Measurements from ENCODE around the gene ZP4.

ZP4 gene, protein sequence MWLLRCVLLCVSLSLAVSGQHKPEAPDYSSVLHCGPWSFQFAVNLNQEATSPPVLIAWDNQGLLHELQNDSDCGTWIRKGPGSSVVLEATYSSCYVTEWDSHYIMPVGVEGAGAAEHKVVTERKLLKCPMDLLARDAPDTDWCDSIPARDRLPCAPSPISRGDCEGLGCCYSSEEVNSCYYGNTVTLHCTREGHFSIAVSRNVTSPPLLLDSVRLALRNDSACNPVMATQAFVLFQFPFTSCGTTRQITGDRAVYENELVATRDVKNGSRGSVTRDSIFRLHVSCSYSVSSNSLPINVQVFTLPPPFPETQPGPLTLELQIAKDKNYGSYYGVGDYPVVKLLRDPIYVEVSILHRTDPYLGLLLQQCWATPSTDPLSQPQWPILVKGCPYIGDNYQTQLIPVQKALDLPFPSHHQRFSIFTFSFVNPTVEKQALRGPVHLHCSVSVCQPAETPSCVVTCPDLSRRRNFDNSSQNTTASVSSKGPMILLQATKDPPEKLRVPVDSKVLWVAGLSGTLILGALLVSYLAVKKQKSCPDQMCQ

GRCh38 chr1:237890822-237891221 is at the start of gene ZP4:
ZP4 (minus strand) TSS chr1:237890922; CDS start chr1:237890635, 287 bp downstream.
- no peak for DNase-seq

- DNase-seq = no peak
These were observed 47.8 kb upstream of the ZP4 start for GRCh38 chr1:237938553-237938952.

DNA sequence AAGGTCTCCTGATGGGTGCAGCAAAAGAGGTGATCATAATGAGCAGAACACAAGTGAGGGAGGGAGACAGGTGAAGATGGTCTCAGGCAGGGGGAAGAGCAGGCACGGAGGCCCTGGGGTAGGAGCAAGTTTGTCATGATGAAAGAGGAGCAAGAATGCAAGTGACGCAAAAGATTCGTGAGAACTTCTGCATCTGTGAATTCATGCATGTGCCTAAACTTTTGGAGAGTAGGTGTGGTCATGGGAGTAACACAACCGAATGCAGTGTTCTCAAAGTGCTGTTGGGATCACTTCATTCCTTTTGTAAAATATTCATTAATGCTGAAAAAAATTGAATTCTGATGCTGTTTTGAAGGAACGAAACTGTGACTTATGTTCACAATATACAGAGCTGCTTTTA is 47.3 kb upstream of the ZP4 start:
- DNase-seq = no peak

DNA sequence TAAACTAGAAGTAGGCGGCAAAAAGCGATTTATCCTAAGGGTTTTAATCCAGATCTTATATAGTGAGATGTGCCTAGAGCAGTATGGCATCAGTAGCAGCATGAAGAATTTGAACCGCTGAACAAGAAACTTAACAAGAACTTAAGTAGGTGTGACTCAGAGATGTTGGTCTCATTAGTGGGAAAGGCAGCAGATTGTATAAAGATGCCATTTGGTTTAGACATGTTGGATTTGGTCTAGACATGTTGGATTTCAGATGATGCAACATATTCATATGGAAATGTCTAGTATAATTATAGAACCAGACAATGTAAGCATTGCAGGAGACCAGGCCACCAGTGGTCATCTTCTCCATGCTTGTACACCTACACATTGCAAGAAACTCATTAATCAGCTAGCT is 42.1 kb upstream of the ZP4 start:
- DNase-seq = no peak

GRCh38 chr1:237931581-237931980 is 40.9 kb upstream of the ZP4 start:
- DNase-seq = no peak

DNA sequence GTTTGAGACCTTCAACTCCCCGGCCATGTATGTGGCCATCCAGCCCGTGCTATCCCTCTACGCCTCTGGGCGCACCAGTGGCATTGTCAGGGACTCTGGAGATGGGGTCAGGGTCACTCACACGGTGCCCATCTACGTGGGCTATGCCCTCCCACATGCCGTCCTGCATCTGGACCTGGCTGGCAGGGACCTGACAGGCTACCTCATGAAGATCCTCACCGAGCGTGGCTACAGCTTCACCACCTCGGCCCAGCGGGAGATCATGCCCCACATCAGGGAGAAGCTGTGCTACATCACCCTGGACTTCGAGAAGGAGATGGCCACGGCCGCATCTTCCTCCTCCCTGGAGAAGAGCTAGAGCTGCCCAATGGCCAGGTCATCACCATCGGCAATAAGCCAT is 36.5 kb upstream of the ZP4 start:
- no peak for DNase-seq

- no peak for DNase-seq
These were observed 30.6 kb upstream of the ZP4 start for GRCh38 chr1:237921306-237921705.

DNA sequence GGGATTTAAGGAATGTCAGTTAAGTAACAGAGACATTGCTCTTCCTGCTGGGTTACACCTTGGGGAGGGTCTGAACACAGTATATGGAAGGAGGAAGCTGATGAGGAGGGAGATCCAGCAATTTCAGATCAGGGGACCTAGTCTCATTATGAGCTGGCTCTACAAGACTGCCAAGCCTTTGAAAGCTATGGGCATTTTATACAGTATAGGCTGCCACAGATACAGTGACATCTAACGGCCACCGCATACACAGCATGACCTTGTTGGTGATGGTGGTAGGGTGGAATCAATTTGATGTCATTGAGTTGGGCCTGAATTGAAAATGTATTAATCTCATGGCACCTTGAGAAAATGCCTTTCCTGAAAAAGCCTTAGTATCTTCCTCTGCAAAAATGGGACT is 22.6 kb upstream of the ZP4 start:
- no peak for DNase-seq

DNA sequence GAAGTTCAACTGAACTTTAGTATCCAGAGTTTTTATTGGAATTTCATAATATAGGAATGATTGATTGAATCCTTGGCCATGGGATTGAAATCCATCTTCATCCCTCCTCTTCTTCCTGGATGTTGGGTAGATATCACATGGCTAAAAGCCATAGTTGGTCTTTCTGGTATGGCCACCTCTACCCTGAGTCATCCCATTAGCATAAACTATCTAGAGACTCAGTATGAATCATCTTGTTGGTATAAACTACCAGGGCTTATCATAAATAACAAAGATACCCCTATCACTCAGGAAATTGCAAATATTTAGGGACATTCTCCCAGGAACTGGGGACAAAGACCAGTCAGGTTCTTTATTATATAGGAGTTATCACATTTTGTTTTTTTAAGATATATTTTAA is 21.2 kb upstream of the ZP4 start:
- DNase-seq = no peak

- no peak for DNase-seq
These were observed 20.1 kb upstream of the ZP4 start for GRCh38 chr1:237910834-237911233.

DNA sequence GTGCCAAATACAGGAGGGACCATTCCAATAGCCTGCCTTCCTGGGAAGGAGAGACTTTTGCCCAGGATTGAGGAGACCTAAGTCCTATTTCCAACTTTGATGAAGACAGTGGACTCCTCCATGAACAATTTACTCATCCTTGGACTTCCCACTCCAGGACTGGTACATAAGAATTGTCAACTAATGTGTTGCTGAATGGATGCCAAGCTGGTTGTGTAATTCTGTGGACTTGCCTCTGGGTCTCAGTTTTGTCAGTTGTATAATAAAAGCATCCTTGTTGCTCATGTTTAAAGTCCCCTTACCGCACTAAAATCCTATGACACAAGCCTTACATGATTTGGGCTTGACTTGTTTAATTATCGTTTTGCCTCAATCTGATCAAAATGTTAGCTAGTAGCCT is 13.2 kb upstream of the ZP4 start:
- DNase-seq = no peak

DNA sequence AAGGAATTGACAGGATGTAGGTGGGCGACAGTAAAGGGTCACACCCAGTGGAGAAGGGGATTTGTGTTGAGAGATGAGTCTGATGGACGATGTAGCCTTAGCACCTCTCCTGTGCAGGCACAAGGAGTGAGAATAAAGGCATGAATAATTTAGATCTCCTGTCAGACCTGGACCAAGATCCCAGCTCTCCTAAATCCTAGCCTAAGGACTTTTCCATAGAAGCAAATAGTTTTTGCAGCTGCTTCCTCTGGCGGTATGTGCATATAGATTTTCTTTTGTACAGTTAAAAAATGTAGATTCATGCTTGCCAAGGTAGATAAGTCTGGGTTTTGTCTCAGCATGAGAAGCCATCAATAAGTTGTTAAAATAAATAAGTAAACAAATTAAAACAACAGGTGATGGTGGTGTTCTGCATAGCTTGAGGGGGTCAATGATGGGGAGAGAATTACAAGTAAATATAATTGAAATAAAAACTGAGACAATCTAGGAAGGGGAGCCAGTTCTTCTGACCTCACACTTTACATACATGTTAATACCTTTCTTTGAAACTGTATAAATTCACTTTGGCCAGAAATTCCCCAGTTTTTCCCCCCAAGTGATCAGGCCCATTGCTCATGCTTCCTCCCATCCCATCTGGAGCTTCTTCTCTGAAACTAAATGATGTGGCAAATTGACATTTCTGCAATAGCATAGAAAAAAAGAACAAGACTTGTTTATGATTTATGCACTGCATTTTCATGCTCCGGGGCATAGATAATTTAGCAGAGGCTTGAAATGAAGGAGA is 12.4 kb upstream of the ZP4 start:
- no peak for DNase-seq

- DNase-seq = no peak
These were observed 10.7 kb upstream of the ZP4 start for GRCh38 chr1:237901299-237901934.

- DNase-seq = no peak
These were observed 4.9 kb upstream of the ZP4 start for GRCh38 chr1:237895630-237896029.

DNA sequence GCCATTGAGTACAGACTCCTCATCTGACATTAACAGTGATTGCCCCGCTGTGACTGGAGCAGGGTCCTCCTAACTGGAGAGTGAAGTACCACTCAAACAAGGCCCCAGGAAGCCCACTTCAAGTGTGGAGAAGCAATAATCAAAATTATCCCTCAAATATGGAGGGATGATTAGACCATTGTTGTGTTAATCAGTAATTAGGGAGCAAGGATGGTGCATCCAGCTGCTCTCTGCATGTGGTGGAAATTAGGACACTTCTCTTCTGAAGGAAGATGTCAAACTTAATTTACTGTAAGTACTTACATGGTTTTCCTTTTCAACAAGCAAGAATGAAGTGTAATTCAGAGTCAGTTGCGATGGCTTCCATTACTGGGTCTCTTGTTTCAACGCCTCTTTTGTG is 3.4 kb upstream of the ZP4 start:
- no peak for DNase-seq

DNA sequence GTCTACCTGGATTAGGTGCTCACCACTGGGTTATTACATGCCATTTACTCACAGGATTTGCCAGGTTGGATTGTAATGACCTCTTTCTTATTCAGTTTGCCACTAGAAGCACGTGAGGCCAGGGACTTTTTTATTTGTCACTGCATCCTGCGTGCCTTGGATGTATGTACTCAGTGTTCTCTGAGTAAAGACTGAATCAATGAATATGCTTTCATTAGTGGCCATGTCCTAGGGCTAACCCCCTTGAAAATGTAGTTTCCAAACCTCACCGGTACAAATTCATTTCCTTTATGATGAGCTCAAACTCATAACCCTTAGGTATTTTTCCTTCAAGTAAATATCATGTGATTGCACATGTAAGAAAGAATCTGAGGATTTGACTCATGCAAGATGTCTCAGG is 1.3 kb upstream of the ZP4 start:
- DNase-seq = no peak

- no peak for DNase-seq
These were observed 544 bp upstream of the ZP4 start for GRCh38 chr1:237891266-237891665.

DNA sequence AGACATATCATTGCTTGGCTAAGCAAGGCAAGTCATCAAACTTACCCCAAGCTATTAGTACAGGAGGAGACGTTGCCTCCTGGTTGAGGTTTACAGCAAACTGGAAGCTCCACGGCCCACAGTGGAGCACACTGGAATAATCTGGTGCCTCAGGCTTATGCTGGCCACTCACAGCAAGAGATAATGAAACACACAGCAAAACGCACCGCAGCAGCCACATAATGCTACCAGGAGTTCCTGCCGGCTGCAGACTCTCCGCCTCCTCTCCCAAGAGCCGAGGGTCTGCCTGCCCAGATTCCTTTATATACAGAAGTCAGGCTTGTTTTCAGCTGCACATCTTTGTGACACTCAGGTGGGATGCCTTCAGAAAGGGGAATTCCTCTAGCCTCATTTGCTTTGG is 306 bp downstream of the ZP4 start:
- no peak for DNase-seq

DNA sequence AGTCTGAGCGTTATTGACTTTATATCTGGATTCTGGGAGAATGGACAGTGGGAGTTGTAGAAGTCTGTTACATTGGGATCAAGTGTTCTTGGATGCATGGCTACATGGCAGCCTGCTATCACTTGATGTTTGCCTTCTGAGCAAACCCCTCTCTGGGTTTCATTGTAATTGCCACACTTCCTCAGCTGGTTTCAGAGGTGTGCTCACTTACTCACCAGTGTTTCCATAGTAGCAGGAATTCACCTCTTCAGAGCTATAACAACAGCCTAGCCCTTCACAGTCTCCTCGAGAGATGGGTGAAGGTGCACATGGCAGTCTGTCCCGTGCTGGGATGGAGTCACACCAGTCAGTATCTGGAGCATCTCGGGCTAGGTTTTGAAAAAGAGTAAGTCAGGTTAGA is 2.6 kb downstream of the ZP4 start:
- no peak for DNase-seq

GRCh38 chr1:237887542-237887941 is 3.2 kb downstream of the ZP4 start:
- no peak for DNase-seq

- no peak for DNase-seq
These were observed 6.5 kb downstream of the ZP4 start for GRCh38 chr1:237884237-237884636.

DNA sequence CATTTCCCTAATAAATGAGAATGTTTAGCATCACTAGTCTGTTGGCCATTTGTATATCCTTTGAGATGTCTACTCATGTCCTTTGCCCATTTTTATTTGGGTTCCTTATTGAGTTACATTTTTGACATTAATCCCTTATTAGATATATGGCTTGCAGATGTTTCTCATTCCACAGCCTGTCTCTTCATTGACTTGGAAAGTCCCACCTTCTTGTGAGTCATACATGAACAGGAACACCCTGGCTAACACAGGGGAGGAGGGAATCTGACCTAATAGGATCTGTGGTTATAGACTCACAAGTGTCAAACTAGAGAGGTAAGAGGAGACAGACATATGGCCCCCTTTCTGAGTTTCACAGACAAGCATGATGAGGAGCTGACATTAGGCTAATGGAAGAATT is 11.5 kb downstream of the ZP4 start:
- DNase-seq = no peak

DNA sequence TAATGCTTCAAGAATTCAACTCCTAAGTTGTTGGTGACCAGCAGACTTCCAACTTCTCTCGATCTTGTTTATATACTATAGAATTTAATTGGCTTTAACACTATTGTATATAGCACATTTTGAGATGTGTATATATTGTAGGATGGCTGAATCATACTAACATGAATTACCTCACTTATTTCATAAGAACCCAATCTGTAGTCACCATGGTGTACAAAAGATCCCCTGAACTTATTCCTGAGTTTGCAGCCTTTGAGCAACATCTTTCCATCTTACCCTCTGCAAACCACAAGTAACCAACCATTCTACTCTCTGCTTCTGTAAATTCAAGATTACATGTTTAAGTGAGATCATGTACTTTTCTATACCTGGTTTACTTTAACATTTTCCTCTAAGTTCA is 12.3 kb downstream of the ZP4 start:
- DNase-seq = no peak

- no peak for DNase-seq
These were observed 13.1 kb downstream of the ZP4 start for GRCh38 chr1:237877631-237878030.
